ENCODE results near the gene SNX25.

SNX25 gene

GRCh38 chr4:185269286-185269685 lies 59.9 kb downstream of the SNX25 start:
- DNase-seq, result no peak

DNA sequence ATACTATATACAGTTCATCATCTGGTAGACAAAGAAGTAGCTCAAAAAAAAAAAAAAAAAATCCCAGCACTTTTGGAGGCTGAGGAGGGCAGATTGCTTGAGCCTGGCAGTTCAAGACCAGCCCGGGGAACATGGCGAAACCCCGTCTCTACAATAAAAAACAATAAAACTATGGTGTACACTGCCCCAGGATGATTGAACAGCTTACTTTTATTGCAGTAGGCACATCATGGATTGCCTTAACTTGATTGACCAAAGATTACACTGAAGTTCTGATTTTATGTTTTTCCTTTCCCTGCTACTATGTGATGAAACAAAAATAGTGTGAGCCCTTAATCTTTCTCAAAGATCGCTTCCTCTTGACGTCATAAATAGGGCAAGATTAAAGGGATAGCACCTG lies 60.6 kb downstream of the SNX25 start:
- no peak for DNase-seq

- DNase-seq, result no peak
Measured at GRCh38 chr4:185270885-185271284, 61.5 kb downstream of the SNX25 start.

GRCh38 chr4:185272245-185272644 lies 62.8 kb downstream of the SNX25 start:
- DNase-seq, result no peak

GRCh38 chr4:185275501-185275900 lies 66.1 kb downstream of the SNX25 start:
- no peak for DNase-seq

- DNase-seq, result no peak
Measured at GRCh38 chr4:185276036-185276435, 66.6 kb downstream of the SNX25 start.

DNA sequence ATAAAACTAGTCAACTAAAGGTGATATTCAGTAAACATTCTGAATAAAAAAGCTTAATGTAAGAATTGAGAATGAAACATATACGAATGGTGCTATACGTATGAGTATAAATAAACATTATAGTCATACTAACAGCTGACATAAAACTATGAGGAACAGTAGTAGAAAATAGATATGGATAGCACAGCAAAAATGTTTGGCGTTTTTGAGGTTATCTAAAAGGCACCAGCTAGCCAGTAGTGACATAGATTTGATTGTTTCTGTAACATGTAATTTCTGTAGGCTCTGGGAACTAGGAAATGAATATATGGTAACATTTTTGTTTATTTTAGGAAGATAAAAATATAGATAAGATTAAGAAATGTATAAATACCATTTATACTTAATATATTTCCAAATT lies 69.3 kb downstream of the SNX25 start:
- DNase-seq, result no peak

- no peak for DNase-seq
Measured at GRCh38 chr4:185280608-185281007, 71.2 kb downstream of the SNX25 start.

DNA sequence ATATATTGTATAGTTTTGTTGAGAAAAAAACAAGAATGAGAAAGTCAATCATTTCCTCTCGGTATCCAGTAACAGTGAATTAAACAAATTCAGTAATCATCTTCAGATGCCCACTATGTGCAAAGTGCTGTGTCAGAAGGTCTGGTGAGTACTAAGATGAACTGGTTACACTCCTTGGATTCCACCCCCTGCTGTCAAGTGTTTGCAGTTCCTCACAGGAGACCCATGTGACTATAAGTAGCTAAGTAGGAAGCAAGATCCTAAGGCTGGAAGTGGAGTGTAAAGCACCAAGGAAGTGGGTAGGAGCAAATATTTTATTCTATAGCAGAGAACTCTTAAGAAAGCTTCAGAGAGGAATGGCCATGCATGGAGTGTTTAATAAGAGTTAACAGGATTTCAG lies 73.6 kb downstream of the SNX25 start:
- no peak for DNase-seq

GRCh38 chr4:185283723-185284122 lies 74.3 kb downstream of the SNX25 start:
- DNase-seq, result no peak

DNA sequence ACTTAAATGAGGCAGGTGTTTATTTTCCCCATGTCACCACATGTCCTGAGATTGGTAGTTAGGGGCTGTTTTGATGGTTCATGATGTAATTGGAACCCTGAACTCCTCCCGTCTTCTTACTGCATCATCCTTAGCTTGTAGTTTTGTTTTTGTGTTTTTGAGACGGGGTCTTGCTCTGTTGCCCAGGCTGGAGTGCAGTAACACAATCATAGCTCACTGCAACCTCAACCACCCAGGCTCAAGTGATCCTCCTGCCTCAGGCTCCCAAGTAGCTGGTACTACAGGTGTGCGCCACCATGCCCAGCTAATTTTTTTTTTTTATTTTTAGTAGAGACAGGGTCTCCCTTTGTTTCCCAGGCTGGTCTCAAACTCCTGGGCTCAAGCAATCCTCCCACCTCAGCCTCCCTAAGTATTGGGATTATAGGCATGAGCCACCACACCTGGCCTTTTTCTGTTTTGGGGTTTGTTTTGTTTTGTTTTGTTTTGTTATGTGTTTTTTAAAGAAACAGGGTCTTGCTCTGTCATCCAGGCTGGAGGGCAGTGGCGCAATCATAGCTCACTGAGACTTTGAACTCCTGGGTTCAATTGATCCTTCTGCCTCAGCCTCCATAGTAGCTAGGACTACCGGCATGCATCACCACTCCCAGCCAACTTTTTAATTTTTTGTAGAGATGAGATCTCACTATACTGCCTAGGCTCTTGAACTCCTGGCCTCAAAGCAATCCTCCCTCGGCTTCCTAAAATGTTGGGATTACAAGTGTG lies 76.4 kb downstream of the SNX25 start:
- DNase-seq, result no peak

DNA sequence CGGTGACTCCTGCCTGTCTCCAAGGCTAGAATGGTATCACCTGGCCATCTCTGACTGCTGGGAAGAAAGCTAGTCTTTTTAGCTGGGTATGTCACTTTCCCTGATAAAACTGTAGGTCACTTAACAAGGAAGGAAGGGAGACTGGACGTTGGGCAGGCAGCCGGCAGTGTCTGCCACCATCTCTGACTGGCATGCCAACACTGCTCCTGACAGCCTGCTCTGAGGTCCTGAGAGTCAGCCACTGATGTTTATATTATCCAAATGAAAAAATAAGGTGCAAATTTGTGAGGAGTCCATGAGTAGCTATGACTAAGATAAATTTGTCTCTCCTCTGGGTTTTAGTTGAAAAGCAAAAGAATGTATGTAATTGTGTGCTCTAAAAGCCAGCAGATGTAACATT lies 77.2 kb downstream of the SNX25 start:
- no peak for DNase-seq

GRCh38 chr4:185287031-185287430 lies 77.6 kb downstream of the SNX25 start:
- DNase-seq, result no peak

GRCh38 chr4:185290018-185290607 lies 80.7 kb downstream of the SNX25 start:
- no peak for DNase-seq

GRCh38 chr4:185290656-185291055 lies 81.3 kb downstream of the SNX25 start:
- DNase-seq, result no peak

- no peak for DNase-seq
Measured at GRCh38 chr4:185293202-185293601, 83.8 kb downstream of the SNX25 start.

- DNase-seq, result no peak
Measured at GRCh38 chr4:185296665-185297460, 87.5 kb downstream of the SNX25 start.

GRCh38 chr4:185298728-185299430 lies 89.5 kb downstream of the SNX25 start:
- DNase-seq, result no peak

- no peak for DNase-seq
Measured at GRCh38 chr4:185304541-185304940, 95.1 kb downstream of the SNX25 start.

DNA sequence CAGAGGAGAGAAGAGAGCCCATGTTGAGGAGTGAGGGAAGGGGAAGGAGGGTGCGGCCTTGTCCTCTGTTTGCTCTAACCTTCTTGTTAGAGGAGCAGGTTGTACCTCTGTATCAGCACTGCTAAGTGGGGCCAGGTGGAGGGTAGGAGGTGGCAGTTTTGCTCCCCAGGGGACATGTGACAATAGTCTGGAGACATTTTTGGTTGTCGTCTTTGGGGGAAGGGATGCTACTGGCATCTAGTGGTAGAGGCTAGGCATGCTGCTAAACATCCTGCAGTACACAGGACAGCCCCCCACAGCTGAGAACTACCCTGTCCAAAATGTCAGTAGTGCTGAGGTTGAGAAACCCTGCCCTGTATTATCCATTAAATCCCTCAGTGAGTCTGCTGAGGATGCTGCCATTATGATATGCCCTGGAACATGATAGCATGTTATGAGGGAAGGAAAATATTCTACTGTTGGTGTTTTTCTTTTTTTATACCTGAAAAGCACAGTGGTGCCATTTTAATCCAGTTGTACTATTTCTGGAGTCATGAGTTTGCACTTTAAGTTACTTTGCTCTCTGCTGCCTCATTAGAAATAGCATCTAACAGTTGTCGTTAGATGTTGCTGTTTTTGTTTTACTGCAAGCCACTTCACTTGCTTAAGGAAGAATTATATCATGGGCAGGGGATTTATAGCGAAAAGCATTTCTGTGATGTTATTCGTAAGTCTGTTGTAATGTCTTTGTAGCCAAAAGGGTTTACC lies 95.7 kb downstream of the SNX25 start:
- no peak for DNase-seq

GRCh38 chr4:185305979-185306442 lies 96.6 kb downstream of the SNX25 start:
- DNase-seq, result no peak

- no peak for DNase-seq
Measured at GRCh38 chr4:185307136-185307950, 97.9 kb downstream of the SNX25 start.
